ENCODE data around the gene FARSB.

DNA sequence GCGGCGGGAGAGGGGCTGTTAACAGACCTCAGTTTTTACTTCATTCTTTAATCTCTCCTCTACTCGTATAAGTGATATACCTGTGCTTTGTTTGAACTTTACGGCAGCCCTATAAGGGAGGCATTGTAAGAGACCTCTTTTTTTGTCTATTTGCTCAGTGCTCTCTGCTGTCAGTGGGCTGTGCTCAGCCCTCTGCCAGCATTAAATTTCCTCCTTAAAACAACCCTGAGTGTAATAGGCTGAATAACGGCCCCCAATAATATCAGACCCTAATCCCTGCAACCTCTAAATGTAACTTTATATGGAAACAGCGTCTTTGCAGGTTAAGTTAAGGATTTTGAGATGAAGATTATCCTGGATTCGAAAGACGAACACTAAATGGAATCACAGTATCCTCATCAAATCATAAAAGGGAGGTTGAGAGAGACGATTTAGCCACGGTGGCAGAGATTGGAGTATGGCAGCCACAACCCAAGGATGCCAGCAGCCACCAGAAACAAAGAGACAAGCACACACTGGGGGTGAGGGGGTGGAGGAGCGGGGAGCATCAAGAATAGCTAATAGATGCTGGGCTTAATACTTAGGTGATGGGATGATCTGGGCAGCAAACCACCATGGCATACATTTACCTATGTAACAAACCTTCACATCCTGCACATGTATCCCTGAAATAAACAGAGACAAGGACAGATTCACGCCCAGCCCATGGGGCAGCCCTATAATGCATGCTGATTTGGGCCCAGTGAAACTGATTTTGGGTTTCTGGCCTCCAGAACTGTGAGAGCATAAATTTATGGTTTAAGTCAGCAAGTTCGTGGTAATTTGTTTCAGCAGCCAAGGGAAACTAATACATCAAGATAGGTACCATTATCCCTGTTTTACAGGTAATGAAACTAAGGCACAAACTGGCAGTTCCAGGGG lies 894 bp upstream of the FARSB start:
- TF ChIP-seq EZH2 (IDR thresholded peaks at IDR 0.05; ENCODE audit: low read length, unreplicated experiment), result no peak
- no peak for TF ChIP-seq CTCF (conservative IDR thresholded peaks at IDR 0.05; ENCODE audit: low read depth, low read length)
